ENCODE results near the gene GAS7.

The GAS7 gene

GRCh38 chr17:10200016-10200415, 1.6 kb upstream of the GAS7 start:
- DNase-seq, result no peak

GRCh38 chr17:10197721-10198508, 491 bp downstream of the GAS7 start:
- DNase-seq, result no peak

GRCh38 chr17:10197362-10197720, 1.1 kb downstream of the GAS7 start:
- no peak for DNase-seq

GRCh38 chr17:10196941-10197340, 1.5 kb downstream of the GAS7 start:
- DNase-seq, result no peak

GRCh38 chr17:10196384-10196895, 2.0 kb downstream of the GAS7 start:
- DNase-seq, result no peak

- DNase-seq, result no peak
These were observed 3.2 kb downstream of the GAS7 start for GRCh38 chr17:10195090-10195805.

- DNase-seq, result no peak
These were observed 4.8 kb downstream of the GAS7 start for GRCh38 chr17:10193632-10194031.

- DNase-seq, result no peak
These were observed 5.4 kb downstream of the GAS7 start for GRCh38 chr17:10192972-10193371.

GRCh38 chr17:10192461-10192860, 5.9 kb downstream of the GAS7 start:
- no peak for DNase-seq

GRCh38 chr17:10187456-10187855, 10.9 kb downstream of the GAS7 start:
- DNase-seq, result no peak

- DNase-seq, result no peak
These were observed 11.5 kb downstream of the GAS7 start for GRCh38 chr17:10186771-10187410.

- DNase-seq, result no peak
These were observed 14.2 kb downstream of the GAS7 start for GRCh38 chr17:10183931-10184930.

GRCh38 chr17:10182785-10183184, 15.6 kb downstream of the GAS7 start:
- no peak for DNase-seq

GRCh38 chr17:10178506-10178991, 19.9 kb downstream of the GAS7 start:
- DNase-seq, result no peak

GRCh38 chr17:10177913-10178505, 20.4 kb downstream of the GAS7 start:
- no peak for DNase-seq

- DNase-seq, result no peak
These were observed 21.1 kb downstream of the GAS7 start for GRCh38 chr17:10177131-10177912.

- DNase-seq, result no peak
These were observed 24.5 kb downstream of the GAS7 start for GRCh38 chr17:10173913-10174312.

- DNase-seq, result no peak
These were observed 25.6 kb downstream of the GAS7 start for GRCh38 chr17:10172778-10173177.

GRCh38 chr17:10172241-10172741, 26.1 kb downstream of the GAS7 start:
- DNase-seq, result no peak

- DNase-seq, result no peak
These were observed 26.8 kb downstream of the GAS7 start for GRCh38 chr17:10171581-10171981.

GRCh38 chr17:10171122-10171571, 27.3 kb downstream of the GAS7 start:
- no peak for DNase-seq
